Subcutaneous adipose tissue (tissue), 4 donors: ENCODE results near the gene CDADC1. TPM values are rescaled to one million over a fixed set of nuclear protein-coding genes. Genes with fewer than 3 reads are reported as not detected.

Experiments
- CTCF ChIP-seq: fragments of 450-650 bp; IDR thresholded peaks from one replicate; pipeline ENCODE4 v1.5.1; 2016; ENCODE audit warnings: low read depth, mild to moderate bottlenecking, control low read depth, antibody characterized with exemption, moderate library complexity
- total RNA-seq, 4 donors: library from RNA; depleted of rRNA; stranded (reverse); fragments of >200 nt; gene quantifications; one replicate each; pipeline ENCODE4 v1.1.0, GENCODE V29; 2016

The CDADC1 gene
- total RNA-seq, 4 donors from 2014 or later, result 7.0 to 11.2 (median 9.5) TPM

GRCh38 chr13:49272296-49272695, 24.6 kb downstream of the CDADC1 start:
- no peak for TF ChIP-seq CTCF

- no peak for TF ChIP-seq CTCF
Measured at GRCh38 chr13:49278211-49278610, 30.5 kb downstream of the CDADC1 start.

- TF ChIP-seq CTCF, result no peak
Measured at GRCh38 chr13:49279112-49279511, 31.4 kb downstream of the CDADC1 start.

- no peak for TF ChIP-seq CTCF
Measured at GRCh38 chr13:49279885-49280284, 32.2 kb downstream of the CDADC1 start.

GRCh38 chr13:49287995-49288394, 40.3 kb downstream of the CDADC1 start:
- TF ChIP-seq CTCF, result no peak

- no peak for TF ChIP-seq CTCF
Measured at GRCh38 chr13:49288458-49288857, 40.7 kb downstream of the CDADC1 start.

- no peak for TF ChIP-seq CTCF
Measured at GRCh38 chr13:49292742-49293486, 45.2 kb downstream of the CDADC1 start.
